Keratinocyte (primary cell): ENCODE measurements around the gene ENO4.

Experiments
- CTCF ChIP-seq, 3 experiments: IDR thresholded peaks in 1 of 3; conservative IDR thresholded peaks in 1 of 3; optimal IDR thresholded peaks in 1 of 3; 2 replicates in 2 of 3; 3 replicates in 1 of 3; pipeline versions ENCODE3 to v1.5.1; 2011; ENCODE audit warnings: low read length in 3 of 3, mild to moderate bottlenecking in 3 of 3, moderate library complexity in 2 of 3, control low read depth in 1 of 3, inconsistent platforms in 1 of 3; ENCODE audit not compliant: insufficient read depth in 2 of 3; ENCODE audit errors: extremely low read depth in 1 of 3
- EZH2 ChIP-seq: IDR thresholded peaks from one replicate; pipeline ENCODE4 v1.6.1; 2012; ENCODE audit warnings: inconsistent platforms, mild to moderate bottlenecking, low read length, moderate library complexity

- no peak for TF ChIP-seq EZH2
- no peak for TF ChIP-seq CTCF (optimal IDR thresholded peaks at IDR 0.05 in 1 of 3, IDR thresholded peaks at IDR 0.05 in 1 of 3, conservative IDR thresholded peaks at IDR 0.05 in 1 of 3; ENCODE audit: extremely low read depth in 1 of 3, insufficient read depth in 2 of 3, low read length in 3 of 3)
These were observed 41.9 kb downstream of the ENO4 start for GRCh38 chr10:116891208-116891607.
